Fibroblast of lung (primary cell): Measurements from ENCODE around the gene KIAA1328. TPM values are rescaled to one million over a fixed set of nuclear protein-coding genes. Genes with fewer than 3 reads are reported as not detected.

Experiments used
- DNase-seq, 2 donors: peaks; one replicate each; pipeline versions ENCODE4 v3.0.0 to v3.0.0-alpha.2; 2010; ENCODE audit warnings: low read depth in 2 of 2
- H2AFZ ChIP-seq: 2 replicates; pipeline ENCODE4 v1.5.1; 2012; ENCODE audit warnings: low read length, control low read depth, inconsistent platforms
- H3K27ac ChIP-seq: 2 replicates; pipeline ENCODE4 v1.5.1; 2011; ENCODE audit warnings: low read length, control low read depth; ENCODE audit not compliant: insufficient read depth
- H3K27me3 ChIP-seq: 2 replicates; pipeline ENCODE4 v1.5.1; 2011; ENCODE audit warnings: mild to moderate bottlenecking, low read length; ENCODE audit not compliant: control insufficient read depth, insufficient read depth
- H3K36me3 ChIP-seq: 2 replicates; pipeline ENCODE4 v1.5.1; 2011; ENCODE audit warnings: low read length; ENCODE audit not compliant: control insufficient read depth, insufficient read depth
- H3K4me1 ChIP-seq: 2 replicates; pipeline ENCODE4 v1.5.1; 2011; ENCODE audit warnings: low read length; ENCODE audit not compliant: control insufficient read depth, insufficient read depth; ENCODE audit errors: extremely low read depth
- H3K4me2 ChIP-seq: 2 replicates; pipeline ENCODE4 v1.5.1; 2011; ENCODE audit warnings: low read length, control low read depth; ENCODE audit not compliant: insufficient read depth; ENCODE audit errors: extremely low read depth
- H3K4me3 ChIP-seq, 4 experiments: fragments of 200-600 bp in 1 of 4; sonication (generic) in 1 of 4; replicated peaks in 1 of 4; 2 replicates each; pipeline ENCODE4 v1.5.1; 2011 to 2016; ENCODE audit warnings: low read length in 4 of 4, low read depth in 3 of 4, mild to moderate bottlenecking in 3 of 4, control low read depth in 2 of 4, inconsistent platforms in 1 of 4, mixed read lengths in 1 of 4; ENCODE audit not compliant: insufficient read depth in 1 of 4; ENCODE audit errors: control extremely low read depth in 1 of 4
- H3K79me2 ChIP-seq: 2 replicates; pipeline ENCODE4 v1.5.1; 2012; ENCODE audit warnings: mild to moderate bottlenecking, low read length, inconsistent platforms; ENCODE audit not compliant: control insufficient read depth, insufficient read depth
- H3K9ac ChIP-seq: 2 replicates; pipeline ENCODE4 v1.5.1; 2011; ENCODE audit warnings: mild to moderate bottlenecking, low read length, control low read depth; ENCODE audit not compliant: insufficient read depth
- H3K9me3 ChIP-seq: 2 replicates; pipeline ENCODE4 v1.5.1; 2012; ENCODE audit warnings: low read depth, low read length; ENCODE audit not compliant: control insufficient read depth, insufficient read depth
- H4K20me1 ChIP-seq: 2 replicates; pipeline ENCODE4 v1.5.1; 2011; ENCODE audit warnings: low read length; ENCODE audit not compliant: control insufficient read depth, insufficient read depth; ENCODE audit errors: extremely low read depth
- EZH2 ChIP-seq: IDR thresholded peaks from 2 replicates; pipeline ENCODE4 v1.5.1; 2012; ENCODE audit warnings: low read length, control low read depth, mild to moderate bottlenecking; ENCODE audit errors: missing control alignments
- polyA plus RNA-seq, 2 donors: library from polyadenylated mRNA; depleted of rRNA in 1 of 2; stranded (reverse) in 1 of 2; unstranded in 1 of 2; fragments of >200 nt; gene quantifications; 2 replicates each; pipeline ENCODE4 v1.2.1, GENCODE V29; 2011 to 2012; ENCODE audit warnings: missing spikeins in 1 of 2
- total RNA-seq: library from RNA; depleted of rRNA; stranded (reverse); fragments of >200 nt; gene quantifications from 2 replicates; pipeline ENCODE4 v1.2.1, GENCODE V29; 2014
- TF ChIP-seq, protein P1 (sequence below), 2 donors: IDR thresholded peaks in 1 of 2; conservative IDR thresholded peaks in 1 of 2; 1 replicate in 1 of 2; 2 replicates in 1 of 2; pipeline ENCODE4 v1.5.1; 2011 to 2012; ENCODE audit warnings: low read length in 2 of 2, control low read depth in 1 of 2, inconsistent platforms in 1 of 2, low read depth in 1 of 2, mild to moderate bottlenecking in 1 of 2

KIAA1328 gene
- total and polyA plus RNA-seq, 2 donors (not counting 1 experiment from before 2014, with no cell fraction given), result 4.3 to 4.5 TPM

DNA sequence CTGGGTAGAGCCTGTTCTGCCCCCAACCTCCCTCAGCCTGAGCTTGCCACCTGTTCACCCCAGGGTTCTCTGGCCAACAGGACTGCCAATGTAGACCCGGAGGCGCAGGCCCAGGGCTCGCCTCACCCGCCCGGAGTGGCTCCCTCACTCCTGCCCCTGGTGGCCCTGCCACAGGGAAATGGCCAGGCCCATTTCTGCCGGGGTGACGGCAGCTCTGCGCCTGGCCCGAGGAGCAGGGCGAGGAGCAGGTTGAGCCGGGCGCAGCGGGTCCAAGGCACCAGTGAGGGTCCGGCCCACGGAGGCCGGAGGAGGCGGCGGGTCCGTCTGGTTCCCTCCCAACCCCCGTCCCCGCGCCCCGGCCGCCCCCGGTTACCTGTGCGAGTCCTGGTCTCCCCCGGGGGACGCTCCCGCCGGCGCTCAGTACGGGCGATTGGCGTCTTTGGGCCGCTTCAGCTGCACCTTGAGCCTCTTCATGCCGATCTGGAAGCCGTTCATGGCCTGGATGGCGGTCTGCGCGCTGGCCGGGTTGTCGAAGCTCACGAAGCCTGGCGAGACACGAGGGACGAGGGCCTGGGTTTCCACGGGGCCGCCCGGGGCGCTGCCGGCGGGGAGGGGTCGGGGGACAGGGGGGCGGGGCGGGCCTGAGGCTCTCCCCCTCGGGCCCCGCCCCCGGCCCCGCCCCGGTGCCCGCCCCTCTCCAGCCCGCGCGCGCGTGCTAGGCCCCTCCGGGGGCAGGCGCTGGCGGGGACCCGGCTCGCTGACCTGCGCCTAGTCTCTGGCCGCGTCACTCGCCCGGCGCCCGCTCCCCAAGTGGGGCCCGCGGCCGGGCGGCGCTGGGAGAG, 424.7 kb downstream of the KIAA1328 start:
- Histone ChIP-seq H3K79me2 (no peaks in the 10 kb centered on the region), H3K27ac (no peak overlapping the region), H3K4me3 (no peak overlapping the region), H3K4me1 (no peaks in the 10 kb centered on the region), H4K20me1 (no peaks in the 10 kb centered on the region), H3K9me3 (no peaks in the 10 kb centered on the region), H2AFZ (no peak overlapping the region), H3K27me3 (peaks cover 13% of the 10 kb centered on the region), H3K4me2 (no peak overlapping the region), H3K9ac (no peak overlapping the region), H3K36me3 (no peaks in the 10 kb centered on the region)
- TF ChIP-seq EZH2, result no peak
- TF ChIP-seq, protein P1, sequence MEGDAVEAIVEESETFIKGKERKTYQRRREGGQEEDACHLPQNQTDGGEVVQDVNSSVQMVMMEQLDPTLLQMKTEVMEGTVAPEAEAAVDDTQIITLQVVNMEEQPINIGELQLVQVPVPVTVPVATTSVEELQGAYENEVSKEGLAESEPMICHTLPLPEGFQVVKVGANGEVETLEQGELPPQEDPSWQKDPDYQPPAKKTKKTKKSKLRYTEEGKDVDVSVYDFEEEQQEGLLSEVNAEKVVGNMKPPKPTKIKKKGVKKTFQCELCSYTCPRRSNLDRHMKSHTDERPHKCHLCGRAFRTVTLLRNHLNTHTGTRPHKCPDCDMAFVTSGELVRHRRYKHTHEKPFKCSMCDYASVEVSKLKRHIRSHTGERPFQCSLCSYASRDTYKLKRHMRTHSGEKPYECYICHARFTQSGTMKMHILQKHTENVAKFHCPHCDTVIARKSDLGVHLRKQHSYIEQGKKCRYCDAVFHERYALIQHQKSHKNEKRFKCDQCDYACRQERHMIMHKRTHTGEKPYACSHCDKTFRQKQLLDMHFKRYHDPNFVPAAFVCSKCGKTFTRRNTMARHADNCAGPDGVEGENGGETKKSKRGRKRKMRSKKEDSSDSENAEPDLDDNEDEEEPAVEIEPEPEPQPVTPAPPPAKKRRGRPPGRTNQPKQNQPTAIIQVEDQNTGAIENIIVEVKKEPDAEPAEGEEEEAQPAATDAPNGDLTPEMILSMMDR (conservative IDR thresholded peaks at IDR 0.05 in 1 of 2, IDR thresholded peaks at IDR 0.05 in 1 of 2; ENCODE audit: low read depth in 1 of 2, low read length in 2 of 2), result no peak
- DNase-seq, result no peak

DNA sequence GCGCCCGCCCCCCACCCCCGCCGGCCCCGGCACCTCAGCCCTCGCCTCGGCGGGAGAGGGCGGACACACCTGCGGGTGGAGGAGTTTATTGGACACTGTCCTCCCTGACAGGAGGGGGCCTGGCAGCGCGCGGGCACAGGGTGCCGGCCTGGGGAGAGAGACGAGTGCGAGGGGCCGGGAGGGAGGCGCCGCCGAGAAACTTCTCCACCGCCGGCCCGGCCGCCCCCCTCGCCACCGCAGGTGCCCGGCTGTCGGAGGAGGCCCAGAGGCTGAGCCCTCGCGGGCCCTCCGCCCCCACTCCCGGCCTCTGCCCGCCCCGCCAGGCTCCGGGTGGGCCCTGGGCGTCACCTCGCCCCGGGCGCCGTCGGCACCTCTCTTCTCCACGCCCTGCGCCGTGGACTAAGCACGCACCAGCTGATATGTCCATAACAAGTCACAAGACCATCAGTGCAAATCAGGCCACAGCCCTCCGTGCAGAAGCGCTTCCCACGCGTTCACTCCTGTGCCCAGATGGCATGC, 425.4 kb downstream of the KIAA1328 start:
- H3K9ac ChIP-seq, result no peak overlapping the region
- no peaks in the 10 kb centered on the region for H4K20me1 ChIP-seq
- H2AFZ ChIP-seq, result no peak overlapping the region
- H3K4me1 ChIP-seq, result no peaks in the 10 kb centered on the region
- DNase-seq, result no peak
- H3K36me3 ChIP-seq, result no peaks in the 10 kb centered on the region
- H3K27ac ChIP-seq, result no peak overlapping the region
- no peaks in the 10 kb centered on the region for H3K79me2 ChIP-seq
- no peak for TF ChIP-seq EZH2
- TF ChIP-seq, protein P1 (conservative IDR thresholded peaks at IDR 0.05 in 1 of 2, IDR thresholded peaks at IDR 0.05 in 1 of 2; ENCODE audit: low read depth in 1 of 2, low read length in 2 of 2), result no peak
- no peak overlapping the region for H3K4me3 ChIP-seq
- no peaks in the 10 kb centered on the region for H3K9me3 ChIP-seq
- H3K4me2 ChIP-seq, result no peak overlapping the region
- peaks cover 13% of the 10 kb centered on the region for H3K27me3 ChIP-seq

DNA sequence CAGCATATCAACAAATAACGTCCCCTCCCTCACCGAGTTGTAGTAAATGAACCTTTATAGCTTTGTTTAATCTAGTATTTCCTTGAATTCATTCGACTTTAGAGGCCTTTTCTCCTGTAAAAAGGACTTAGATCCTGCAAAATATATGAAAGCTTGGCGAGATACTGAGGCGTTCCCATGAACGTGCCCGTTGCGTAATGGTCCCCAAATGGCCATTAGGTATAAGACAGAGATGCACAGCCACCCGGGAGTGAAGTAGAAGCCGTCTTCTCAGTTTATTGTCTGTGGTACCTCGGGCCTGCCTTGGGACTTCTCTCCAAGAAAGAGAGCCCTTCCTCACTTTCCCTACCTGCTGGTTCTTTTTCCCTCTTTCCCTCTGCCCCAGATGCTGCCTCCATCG, 426.0 kb downstream of the KIAA1328 start:
- no peaks in the 10 kb centered on the region for H3K79me2 ChIP-seq
- H3K36me3 ChIP-seq, result no peaks in the 10 kb centered on the region
- no peak overlapping the region for H3K27ac ChIP-seq
- TF ChIP-seq EZH2, result no peak
- TF ChIP-seq, protein P1 (conservative IDR thresholded peaks at IDR 0.05 in 1 of 2, IDR thresholded peaks at IDR 0.05 in 1 of 2; ENCODE audit: low read depth in 1 of 2, low read length in 2 of 2), result no peak
- no peak for DNase-seq
- H3K4me3 ChIP-seq, result no peak overlapping the region
- no peak overlapping the region for H3K9ac ChIP-seq
- H3K4me2 ChIP-seq, result no peak overlapping the region
- no peaks in the 10 kb centered on the region for H4K20me1 ChIP-seq
- peaks cover 13% of the 10 kb centered on the region for H3K27me3 ChIP-seq
- no peak overlapping the region for H2AFZ ChIP-seq
- no peaks in the 10 kb centered on the region for H3K9me3 ChIP-seq
- no peaks in the 10 kb centered on the region for H3K4me1 ChIP-seq
